Measurements from ENCODE around the gene ZNF138.

Gene ZNF138

DNA sequence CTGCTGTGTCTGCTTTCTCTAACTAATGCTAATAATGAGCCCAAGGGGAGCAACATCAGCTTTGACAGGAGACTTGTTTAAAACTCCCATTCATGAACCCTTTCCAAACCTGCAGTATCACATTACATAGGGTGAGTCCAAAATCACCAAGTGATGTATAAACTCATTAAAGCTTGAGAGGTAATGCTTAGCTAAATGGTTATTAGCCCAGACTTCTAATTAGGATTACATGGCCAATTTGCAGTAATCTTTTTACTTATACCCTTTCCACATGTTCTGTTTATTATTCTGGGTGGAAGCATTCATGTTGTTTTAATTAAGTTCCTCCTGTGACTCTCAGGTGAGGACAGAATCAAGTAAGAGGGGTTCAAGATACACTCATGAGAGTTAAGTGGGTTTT, 17.5 kb downstream of the ZNF138 start:
- TF ChIP-seq GATA3 (IDR thresholded peaks at IDR 0.05; ENCODE audit: low read depth, low read length) (no peak), GATA2 (IDR thresholded peaks at IDR 0.05; ENCODE audit: low read depth, low read length) (no peak)

DNA sequence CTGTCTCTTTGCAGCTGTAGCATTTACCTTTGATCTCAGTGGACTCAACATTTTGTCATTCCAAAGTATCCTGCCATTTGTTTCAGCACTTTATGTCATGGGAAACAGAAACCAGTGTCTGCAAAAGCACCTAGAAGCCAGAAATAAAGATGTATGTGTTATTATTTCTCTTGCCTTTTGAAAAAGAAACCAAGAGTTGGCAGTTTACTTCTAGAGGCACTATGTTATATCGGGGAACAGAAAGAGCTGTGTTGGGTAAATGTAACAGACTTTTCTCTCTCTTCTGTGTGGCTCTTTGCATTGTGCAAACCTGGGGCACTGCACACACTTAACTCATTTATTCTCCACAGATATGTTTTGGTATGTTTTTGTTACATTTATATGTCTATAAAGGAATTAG, 36.7 kb downstream of the ZNF138 start:
- TF ChIP-seq GATA3 (IDR thresholded peaks at IDR 0.05; ENCODE audit: low read depth, low read length) (no peak), GATA2 (IDR thresholded peaks at IDR 0.05; ENCODE audit: low read depth, low read length) (no peak)

DNA sequence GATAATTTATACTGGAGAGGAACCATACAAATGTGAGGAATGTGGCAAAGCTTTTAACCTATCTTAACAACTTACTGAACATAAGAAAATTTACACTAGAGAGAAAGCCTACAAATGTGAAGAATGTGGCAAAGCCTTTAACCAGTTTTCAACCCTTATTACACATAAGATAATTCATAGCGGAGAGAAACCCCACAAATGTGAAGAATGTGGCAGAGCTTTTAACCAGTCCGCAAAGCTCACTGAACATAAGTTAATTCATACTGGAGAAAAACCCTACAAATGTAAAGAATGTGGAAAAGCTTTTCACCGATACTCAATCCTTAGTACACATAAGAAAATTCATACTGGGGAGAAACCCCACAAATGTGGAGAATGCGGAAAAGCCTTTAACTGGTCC, 37.9 kb downstream of the ZNF138 start:
- no peak for TF ChIP-seq GATA2 (IDR thresholded peaks at IDR 0.05; ENCODE audit: low read depth, low read length)
- no peak for TF ChIP-seq GATA3 (IDR thresholded peaks at IDR 0.05; ENCODE audit: low read depth, low read length)

- no peak for TF ChIP-seq GATA2 (IDR thresholded peaks at IDR 0.05; ENCODE audit: low read depth, low read length)
- TF ChIP-seq GATA3 (IDR thresholded peaks at IDR 0.05; ENCODE audit: low read depth, low read length): no peak
Observed at GRCh38 chr7:64834989-64835388, 40.8 kb downstream of the ZNF138 start.

GRCh38 chr7:64838691-64839090, 44.5 kb downstream of the ZNF138 start:
- TF ChIP-seq GATA2 (IDR thresholded peaks at IDR 0.05; ENCODE audit: low read depth, low read length) (no peak), GATA3 (IDR thresholded peaks at IDR 0.05; ENCODE audit: low read depth, low read length) (no peak)

DNA sequence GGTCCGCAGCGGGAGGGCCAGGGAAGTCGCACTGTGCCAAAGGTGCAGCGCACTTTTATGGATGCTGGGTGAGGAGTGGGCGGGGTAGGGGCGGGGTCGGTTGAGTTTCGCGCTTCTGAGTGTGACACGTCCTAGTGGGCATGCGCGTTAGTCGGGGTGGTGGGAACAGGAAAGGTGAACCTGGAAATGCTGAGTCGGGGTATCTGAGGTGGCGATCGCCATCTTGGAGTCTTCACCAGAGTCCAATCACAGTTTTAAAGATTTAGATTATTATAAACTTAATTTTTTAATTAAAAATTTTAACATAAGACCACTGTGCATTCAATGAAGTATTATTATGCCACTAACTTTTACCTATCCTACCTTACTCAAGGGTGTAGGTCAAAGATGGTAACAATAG, 45.7 kb downstream of the ZNF138 start:
- TF ChIP-seq GATA2 (IDR thresholded peaks at IDR 0.05; ENCODE audit: low read depth, low read length) (no peak), GATA3 (IDR thresholded peaks at IDR 0.05; ENCODE audit: low read depth, low read length) (no peak)

- no peak for TF ChIP-seq GATA2 (IDR thresholded peaks at IDR 0.05; ENCODE audit: low read depth, low read length)
- no peak for TF ChIP-seq GATA3 (IDR thresholded peaks at IDR 0.05; ENCODE audit: low read depth, low read length)
Observed at GRCh38 chr7:64849250-64849923, 55.2 kb downstream of the ZNF138 start.

DNA sequence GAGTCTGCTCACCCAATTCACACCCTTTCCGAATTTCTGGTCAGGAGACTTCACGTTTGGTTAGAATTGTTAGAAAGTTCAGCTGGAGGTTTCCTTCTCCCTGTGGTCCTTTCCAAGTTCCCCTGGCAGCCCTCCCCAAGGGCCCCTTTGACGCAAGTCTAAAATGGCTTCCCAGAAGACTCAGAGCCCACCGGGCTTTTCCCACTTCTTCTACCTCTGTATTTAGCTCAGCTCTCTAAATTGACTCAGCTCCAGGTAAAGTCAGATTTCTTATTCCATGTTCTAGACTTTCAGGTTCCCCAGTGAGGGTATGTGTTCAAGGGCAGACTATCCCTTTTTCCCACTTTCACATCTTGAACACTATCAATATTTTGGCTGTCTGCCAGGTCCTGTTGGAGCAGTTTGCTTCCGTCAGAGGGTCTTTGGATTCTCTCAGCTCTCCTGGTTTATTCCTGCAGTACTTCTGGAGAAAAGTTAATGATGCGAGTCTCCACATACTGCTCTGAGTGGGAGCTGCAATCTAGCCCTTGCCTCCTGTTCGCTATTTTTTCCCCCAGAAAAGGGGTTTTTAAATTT, 55.8 kb downstream of the ZNF138 start:
- TF ChIP-seq GATA2 (IDR thresholded peaks at IDR 0.05; ENCODE audit: low read depth, low read length) (no peak), GATA3 (IDR thresholded peaks at IDR 0.05; ENCODE audit: low read depth, low read length) (no peak)

DNA sequence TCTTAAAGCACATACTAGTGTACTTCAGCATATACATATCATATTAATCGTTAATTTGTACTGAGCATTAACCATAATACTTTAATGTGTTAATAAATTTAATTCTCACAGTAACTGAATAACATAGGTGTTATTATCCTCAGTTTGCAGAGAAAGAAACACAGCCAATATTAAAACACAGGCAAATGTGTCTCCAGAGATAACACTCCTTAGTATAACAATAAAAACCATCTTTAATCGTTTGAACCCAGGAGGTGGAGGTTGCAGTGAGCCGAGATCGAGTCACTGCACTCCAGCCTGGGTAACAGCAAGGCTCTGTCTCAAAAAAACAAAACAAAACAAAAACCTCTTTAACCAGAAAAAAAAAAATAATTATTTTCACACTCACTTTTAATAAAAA, 59.5 kb downstream of the ZNF138 start:
- no peak for TF ChIP-seq GATA2 (IDR thresholded peaks at IDR 0.05; ENCODE audit: low read depth, low read length)
- TF ChIP-seq GATA3 (IDR thresholded peaks at IDR 0.05; ENCODE audit: low read depth, low read length): no peak

- TF ChIP-seq GATA2 (IDR thresholded peaks at IDR 0.05; ENCODE audit: low read depth, low read length) (no peak), GATA3 (IDR thresholded peaks at IDR 0.05; ENCODE audit: low read depth, low read length) (no peak)
Observed at GRCh38 chr7:64854969-64855368, 60.7 kb downstream of the ZNF138 start.

DNA sequence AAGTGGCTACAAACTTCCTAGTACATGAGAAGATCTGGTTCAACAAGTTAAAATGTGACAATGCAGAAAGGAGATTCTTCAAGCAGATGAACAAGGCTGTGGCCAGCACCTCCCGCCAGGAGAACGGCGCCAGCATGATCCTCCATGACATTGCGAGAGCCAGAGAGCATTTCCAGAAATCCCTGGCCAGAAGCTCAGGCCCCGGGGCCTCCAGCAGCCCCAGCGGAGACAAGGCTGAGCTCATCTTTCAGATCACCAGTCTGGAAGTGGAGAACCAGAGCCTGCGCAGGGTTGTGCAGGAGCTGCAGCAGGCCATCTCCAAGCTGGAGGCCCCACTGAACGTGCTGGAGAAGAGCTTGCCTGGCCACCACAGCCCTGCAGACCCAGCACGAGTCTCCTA, 68.8 kb downstream of the ZNF138 start:
- no peak for TF ChIP-seq GATA3 (IDR thresholded peaks at IDR 0.05; ENCODE audit: low read depth, low read length)

DNA sequence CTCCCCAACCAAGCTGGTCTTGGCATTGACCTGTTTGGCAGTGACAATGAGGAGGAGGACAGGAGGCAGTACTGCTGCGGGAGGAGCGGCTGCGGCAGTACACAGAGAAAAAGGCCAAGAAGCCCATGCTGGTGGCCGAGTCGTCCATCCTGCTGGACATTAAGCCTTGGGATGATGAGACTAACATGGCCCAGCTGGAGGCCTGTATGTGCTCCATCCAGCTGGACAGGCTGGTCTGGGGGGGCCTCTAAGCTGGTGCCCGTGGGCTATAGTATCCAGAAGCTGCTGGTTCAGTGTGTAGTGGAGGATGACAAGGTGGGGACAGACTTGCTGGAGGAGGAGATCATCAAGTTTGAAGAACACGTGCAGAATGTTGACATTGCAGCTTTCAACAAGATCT, 69.7 kb downstream of the ZNF138 start:
- TF ChIP-seq GATA3 (IDR thresholded peaks at IDR 0.05; ENCODE audit: low read depth, low read length) (no peak), GATA2 (IDR thresholded peaks at IDR 0.05; ENCODE audit: low read depth, low read length) (no peak)

DNA sequence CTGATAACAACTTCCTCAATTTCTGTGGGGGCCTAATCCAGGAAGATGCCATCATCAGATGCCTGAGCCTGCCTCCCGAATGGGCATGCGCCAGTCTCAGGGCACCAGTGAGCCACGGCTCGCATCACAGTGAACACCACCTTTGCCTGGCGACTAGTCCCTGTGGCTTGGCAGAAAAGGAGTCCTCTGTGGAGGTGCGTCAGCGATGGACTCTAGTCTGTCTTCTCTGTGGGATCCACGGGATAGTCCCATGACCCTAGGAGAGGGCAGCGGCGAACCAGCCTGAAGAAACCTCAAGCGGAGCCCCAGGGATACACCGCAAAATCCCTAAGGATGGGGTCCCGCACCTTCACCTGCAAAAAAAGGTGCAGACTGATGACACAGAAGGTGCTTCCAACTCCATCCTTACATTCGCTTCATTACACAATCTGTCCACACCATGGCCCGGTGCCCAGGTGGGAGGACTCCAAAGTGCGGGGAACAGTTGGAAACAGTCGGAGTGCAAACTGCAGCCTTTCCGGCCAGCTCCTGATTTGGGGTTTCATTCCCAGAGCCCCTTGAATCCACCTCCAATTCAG, 73.7 kb downstream of the ZNF138 start:
- no peak for TF ChIP-seq GATA3 (IDR thresholded peaks at IDR 0.05; ENCODE audit: low read depth, low read length)
- TF ChIP-seq GATA2 (IDR thresholded peaks at IDR 0.05; ENCODE audit: low read depth, low read length): no peak

DNA sequence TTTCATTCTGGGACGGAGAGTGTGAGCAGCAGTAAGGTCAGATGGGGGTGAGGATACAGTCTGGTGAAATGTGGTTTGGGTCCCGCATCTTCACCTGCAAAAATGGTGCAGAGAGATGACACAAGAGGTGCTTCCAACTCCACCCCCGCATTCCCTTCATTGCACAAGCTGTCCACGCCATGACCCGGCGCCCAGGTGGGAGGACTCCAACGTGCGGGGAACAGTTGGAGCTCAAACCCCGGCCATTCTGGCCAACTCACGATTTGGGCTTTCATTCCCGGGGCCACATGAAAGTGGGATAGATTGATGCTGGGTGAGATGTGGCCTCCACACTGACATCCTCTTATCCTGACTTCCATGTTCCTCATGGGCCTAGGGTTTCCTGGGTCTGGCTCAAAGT, 74.3 kb downstream of the ZNF138 start:
- no peak for TF ChIP-seq GATA2 (IDR thresholded peaks at IDR 0.05; ENCODE audit: low read depth, low read length)
- no peak for TF ChIP-seq GATA3 (IDR thresholded peaks at IDR 0.05; ENCODE audit: low read depth, low read length)

DNA sequence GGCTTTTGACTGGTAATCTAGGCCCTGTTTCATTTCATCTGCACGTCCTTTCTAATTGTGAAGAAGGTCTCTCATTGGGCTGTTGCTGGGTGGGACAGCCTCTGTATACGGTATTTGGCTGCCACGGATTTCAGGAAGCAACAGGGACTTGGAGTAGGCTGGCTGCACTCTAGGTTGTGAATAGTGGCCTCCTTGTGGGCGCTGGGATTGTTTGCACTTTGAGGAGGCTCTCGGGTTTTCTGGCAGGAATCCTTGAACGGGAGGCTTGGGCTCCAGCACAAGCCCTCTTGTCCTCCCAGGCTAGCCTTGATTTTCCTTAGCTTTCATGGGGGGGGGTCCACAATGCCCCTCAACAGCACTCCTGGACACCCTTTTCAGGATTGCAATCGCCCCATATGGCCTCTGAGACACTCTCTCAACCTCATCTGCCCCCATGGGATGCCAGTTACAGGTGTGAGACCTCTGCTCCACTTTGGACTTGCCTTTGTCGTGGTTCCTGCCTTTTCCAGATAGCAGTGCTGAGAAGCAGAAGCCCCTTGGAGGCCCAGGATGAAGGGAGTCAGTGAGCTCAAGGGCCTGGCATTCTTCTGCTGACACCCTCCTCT, 75.0 kb downstream of the ZNF138 start:
- TF ChIP-seq GATA3 (IDR thresholded peaks at IDR 0.05; ENCODE audit: low read depth, low read length) (no peak), GATA2 (IDR thresholded peaks at IDR 0.05; ENCODE audit: low read depth, low read length) (no peak)
